Upper lobe of left lung (tissue), 4 donors: Measurements from ENCODE around the gene NHERF2.

Source experiments
- CTCF ChIP-seq, 6 experiments: fragments of 450-650 bp in 4 of 6; fragments of 200-600 bp in 2 of 6; sonication (generic) in 2 of 6; IDR thresholded peaks; one replicate each; pipeline ENCODE4 v1.5.1; 2016 to 2019; ENCODE audit warnings: antibody characterized with exemption in 6 of 6
- POLR2AphosphoS5 ChIP-seq, 2 donors: sonication (generic); formaldehyde crosslinking; IDR thresholded peaks; one replicate each; pipeline ENCODE4 v1.5.1; 2017; ENCODE audit warnings: antibody characterized with exemption in 2 of 2

GRCh38 chr16:1990101-1990350 is 36.7 kb upstream of the NHERF2 start:
- TF ChIP-seq CTCF (IDR thresholded peaks at IDR 0.05), result no peak
- no peak for TF ChIP-seq POLR2AphosphoS5 (IDR thresholded peaks at IDR 0.05)
